ENCODE measurements around the gene PRR15L. TPM values are rescaled to one million over a fixed set of nuclear protein-coding genes. Genes with fewer than 3 reads are reported as not detected.

Gene PRR15L
- total and polyA plus RNA-seq, 2 of the 8 experiments (the other 6 are each of a cell fraction or from before 2014, with no cell fraction given) = 0.26 to 1.1 TPM

DNA sequence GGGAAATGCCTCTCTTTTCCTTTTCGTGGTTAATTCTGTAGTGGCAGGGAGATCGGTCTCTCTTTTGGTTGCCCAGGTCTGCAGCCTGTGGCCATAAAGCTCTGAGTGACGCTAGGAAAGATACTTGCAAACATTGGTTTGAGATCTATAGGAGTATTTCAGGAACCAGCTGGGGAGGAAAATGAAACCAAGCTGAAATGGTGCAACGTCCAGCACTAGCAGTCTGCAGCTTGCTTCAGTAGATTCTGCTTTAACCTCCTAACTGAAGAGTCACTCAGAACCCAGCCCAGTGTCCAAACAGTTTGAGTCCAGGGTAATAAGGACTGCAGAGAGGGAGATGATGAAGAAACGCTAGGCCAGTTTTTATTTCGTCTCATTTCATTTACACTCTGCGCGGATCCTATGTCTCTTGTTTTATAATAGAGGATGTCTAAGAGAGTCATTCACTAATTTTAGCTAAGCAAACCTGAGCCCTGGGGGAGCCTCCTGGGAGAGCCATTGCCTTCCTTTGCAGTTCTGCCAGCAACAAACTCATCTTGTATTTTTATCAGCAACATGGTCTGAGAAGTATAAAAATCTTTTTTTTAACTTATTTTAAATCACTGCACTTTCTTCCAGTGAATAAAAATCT, 49.6 kb downstream of the PRR15L start:
- H3K4me2 ChIP-seq (ENCODE audit: insufficient read depth in 1 of 2, low read depth in 2 of 2, low read length in 2 of 2) = no peak overlapping the region

More for the DNA sequence above, 49.6 kb downstream of the PRR15L start:
- no peaks in the 10 kb centered on the region; a peak in 1 of 7 replicates for H3K4me1 ChIP-seq (replicated peaks in 1 of 4; ENCODE audit: control insufficient read depth in 3 of 4, insufficient read depth in 4 of 4, low read length in 3 of 4)
- H4K91ac ChIP-seq (replicated peaks; ENCODE audit: insufficient read length, low read length) = no peak overlapping the region
- no peak overlapping the region for H2BK12ac ChIP-seq (ENCODE audit: low read depth, low read length)
- no peak overlapping the region for H4K8ac ChIP-seq (ENCODE audit: extremely low read depth, insufficient read depth, low read length)
- peaks cover 0 to 4% of the 10 kb centered on the region in 2 experiments; a peak in 2 of 4 replicates for H3K79me2 ChIP-seq (ENCODE audit: control insufficient read depth in 1 of 2, insufficient read depth in 2 of 2, low read length in 2 of 2)
- no peak for DNase-seq (ENCODE audit: low read depth in 1 of 2, low spot score in 2 of 2)
- no peak overlapping the region for H4K5ac ChIP-seq (ENCODE audit: insufficient read length, low read depth, low read length)
- FAIRE-seq = no peak
- CTCF ChIA-PET (ENCODE audit: partially characterized antibody) = interaction anchor here (0.6 to 1.4 kb wide), 3 partner anchors 19 to 42 kb away, joined by 3 read pairs; no protein-coding TSS in a partner anchor
- no peak overlapping the region for H3K9ac ChIP-seq (replicated peaks in 1 of 4; ENCODE audit: extremely low read depth in 1 of 4, low read depth in 3 of 4, low read length in 3 of 4)
- H3K36me3 ChIP-seq (ENCODE audit: control insufficient read depth in 2 of 4, insufficient read depth in 4 of 4, low read length in 3 of 4) = no peaks in the 10 kb centered on the region
- TF ChIP-seq EZH2 (IDR thresholded peaks at IDR 0.05; ENCODE audit: low read depth, low read length, severe bottlenecking) (no peak), NRF1 (IDR thresholded peaks at IDR 0.05; ENCODE audit: low read depth, low read length) (no peak), CHD2 (IDR thresholded peaks at IDR 0.05; ENCODE audit: low read length) (no peak), RAD21 (IDR thresholded peaks at IDR 0.05 in 1 of 2, conservative IDR thresholded peaks at IDR 0.05 in 1 of 2; ENCODE audit: low read depth in 2 of 2, low read length in 2 of 2) (no peak), BACH1 (IDR thresholded peaks at IDR 0.05; ENCODE audit: low read length) (no peak), TBP (IDR thresholded peaks at IDR 0.05; ENCODE audit: low read depth, low read length) (no peak), KDM1A (IDR thresholded peaks at IDR 0.05; ENCODE audit: borderline replicate concordance, low read length) (no peak), SIX5 (IDR thresholded peaks at IDR 0.05; ENCODE audit: low read depth, low read length) (no peak), CBX5 (IDR thresholded peaks at IDR 0.05; ENCODE audit: low read depth, low read length) (no peak), SP2 (IDR thresholded peaks at IDR 0.05; ENCODE audit: low read length) (no peak)
- TF ChIP-seq, protein P1, sequence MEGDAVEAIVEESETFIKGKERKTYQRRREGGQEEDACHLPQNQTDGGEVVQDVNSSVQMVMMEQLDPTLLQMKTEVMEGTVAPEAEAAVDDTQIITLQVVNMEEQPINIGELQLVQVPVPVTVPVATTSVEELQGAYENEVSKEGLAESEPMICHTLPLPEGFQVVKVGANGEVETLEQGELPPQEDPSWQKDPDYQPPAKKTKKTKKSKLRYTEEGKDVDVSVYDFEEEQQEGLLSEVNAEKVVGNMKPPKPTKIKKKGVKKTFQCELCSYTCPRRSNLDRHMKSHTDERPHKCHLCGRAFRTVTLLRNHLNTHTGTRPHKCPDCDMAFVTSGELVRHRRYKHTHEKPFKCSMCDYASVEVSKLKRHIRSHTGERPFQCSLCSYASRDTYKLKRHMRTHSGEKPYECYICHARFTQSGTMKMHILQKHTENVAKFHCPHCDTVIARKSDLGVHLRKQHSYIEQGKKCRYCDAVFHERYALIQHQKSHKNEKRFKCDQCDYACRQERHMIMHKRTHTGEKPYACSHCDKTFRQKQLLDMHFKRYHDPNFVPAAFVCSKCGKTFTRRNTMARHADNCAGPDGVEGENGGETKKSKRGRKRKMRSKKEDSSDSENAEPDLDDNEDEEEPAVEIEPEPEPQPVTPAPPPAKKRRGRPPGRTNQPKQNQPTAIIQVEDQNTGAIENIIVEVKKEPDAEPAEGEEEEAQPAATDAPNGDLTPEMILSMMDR (IDR thresholded peaks at IDR 0.05; ENCODE audit: control extremely low read depth in 1 of 3, insufficient read depth in 1 of 3, low read depth in 1 of 3, low read length in 3 of 3) = no peak
- H3K4ac ChIP-seq (replicated peaks; ENCODE audit: insufficient read length, low read depth, low read length) = no peak overlapping the region
- no peak overlapping the region for H2AFZ ChIP-seq (ENCODE audit: low read length)
- 91% methylated on average over 8 of the region's 8 CpGs; no CpG with 5 or more reads in 1 of the 2 experiments for WGBS, 2 experiments (ENCODE audit: extremely low coverage in 1 of 2, insufficient coverage in 1 of 2, insufficient read length in 1 of 2, insufficient replicate concordance in 2 of 2, low coverage in 1 of 2, low lambda C conversion rate in 2 of 2, missing lambda C conversion rate in 1 of 2)
- H2BK20ac ChIP-seq (ENCODE audit: low read length) = no peak overlapping the region
- H4K20me1 ChIP-seq (replicated peaks in 1 of 2; ENCODE audit: control insufficient read depth in 1 of 2, insufficient read depth in 2 of 2, low read length in 2 of 2) = no peaks in the 10 kb centered on the region
- no peaks in the 10 kb centered on the region for H3K9me3 ChIP-seq (ENCODE audit: insufficient read depth in 2 of 2, low read depth in 1 of 2, low read length in 1 of 2)
- no peak overlapping the region for H3K4me3 ChIP-seq (ENCODE audit: extremely low read depth in 1 of 4, insufficient read depth in 2 of 4, low read depth in 3 of 4, low read length in 4 of 4)
- no peak overlapping the region for H2AK5ac ChIP-seq (ENCODE audit: low read depth, low read length)
- no peak overlapping the region for H3K56ac ChIP-seq (replicated peaks; ENCODE audit: insufficient read length, low read depth, low read length)
- H2BK120ac ChIP-seq (replicated peaks; ENCODE audit: low read depth, low read length) = no peak overlapping the region
- no peak overlapping the region for H3K14ac ChIP-seq (ENCODE audit: insufficient read length)
- POLR2A ChIA-PET (ENCODE audit: partially characterized antibody) = interaction anchor here (1.5 to 2.3 kb wide), 2 partner anchors 12 to 22 kb away, joined by 3 to 8 read pairs; partner anchors contain the start of gene SP2
- H3K23ac ChIP-seq (ENCODE audit: insufficient read length) = no peak overlapping the region
- no peak overlapping the region for H2BK5ac ChIP-seq (ENCODE audit: low read depth, low read length)
- H3K27ac ChIP-seq (ENCODE audit: low read depth, low read length) = no peak overlapping the region
- H3K27me3 ChIP-seq (replicated peaks in 1 of 4; ENCODE audit: control insufficient read depth in 3 of 4, extremely low read depth in 1 of 4, insufficient read depth in 3 of 4, low read length in 3 of 4) = no peaks in the 10 kb centered on the region
- H3K23me2 ChIP-seq (ENCODE audit: low read depth, low read length) = no peaks in the 10 kb centered on the region
- no peak overlapping the region for H2BK15ac ChIP-seq (ENCODE audit: low read length)
- peaks cover 10% of the 10 kb centered on the region for H3K79me1 ChIP-seq (ENCODE audit: low read depth, low read length)
- no peak overlapping the region for H3K18ac ChIP-seq (ENCODE audit: extremely low read depth, low read length)

Data from H1 (cell line).